Naive B cell (primary cell): ENCODE results near the gene NRCAM. TPM values are rescaled to one million over a fixed set of nuclear protein-coding genes. Genes with fewer than 3 reads are reported as not detected.
"Not testable (repeated sequence)": the region's sequence is repeated elsewhere in the genome, so short reads cannot be mapped to it uniquely, and the experiment has no call there.

Experiments
- ATAC-seq, 2 donors: fragments of 150-1000 bp; cut with Tn5 transposase; 2 replicates each; pipeline ENCODE4 v1.10.0; 2021; ENCODE audit warnings: low read depth in 2 of 2, mild to moderate bottlenecking in 2 of 2, moderate library complexity in 2 of 2
- DNase-seq: peaks from one replicate; pipeline ENCODE4 v3.0.0; 2022
- H3K27ac Mint-ChIP-seq, 6 donors: one replicate each; pipeline ENCODE4 v1.8.0; 2020 to 2022; ENCODE audit warnings: mild to moderate bottlenecking in 6 of 6, mixed read lengths in 6 of 6, moderate library complexity in 5 of 6, inconsistent platforms in 2 of 6
- H3K27me3 Mint-ChIP-seq, 3 donors: one replicate each; pipeline ENCODE4 v1.8.0; 2021 to 2022; ENCODE audit warnings: mixed read lengths in 3 of 3, mild to moderate bottlenecking in 1 of 3
- H3K36me3 Mint-ChIP-seq, 2 donors: one replicate each; pipeline ENCODE4 v1.8.0; 2020 to 2022; ENCODE audit warnings: mixed read lengths in 2 of 2, inconsistent platforms in 1 of 2, mild to moderate bottlenecking in 1 of 2
- H3K4me1 Mint-ChIP-seq, 3 donors: one replicate each; pipeline ENCODE4 v1.8.0; 2020 to 2022; ENCODE audit warnings: mixed read lengths in 3 of 3, inconsistent platforms in 1 of 3, mild to moderate bottlenecking in 1 of 3, moderate library complexity in 1 of 3
- H3K4me3 Mint-ChIP-seq, 8 donors: one replicate each; pipeline ENCODE4 v1.8.0; 2020 to 2022; ENCODE audit warnings: mild to moderate bottlenecking in 8 of 8, mixed read lengths in 8 of 8, moderate library complexity in 8 of 8, inconsistent platforms in 2 of 8
- H3K9me3 Mint-ChIP-seq, 7 donors: one replicate each; pipeline ENCODE4 v1.8.0; 2020 to 2022; ENCODE audit warnings: mixed read lengths in 7 of 7, mild to moderate bottlenecking in 5 of 7, inconsistent platforms in 2 of 7, moderate library complexity in 1 of 7
- polyA plus RNA-seq, 6 donors: library from polyadenylated mRNA; unstranded; fragments of 300-500 nt; fragmentation: Illumina TruSeq; gene quantifications; one replicate each; pipeline ENCODE4 v1.2.3, GENCODE V29; 2021; ENCODE audit warnings: low read depth in 6 of 6

Gene NRCAM
- polyA plus RNA-seq, 6 donors from 2014 or later, result 0.29 to 1.2 (median 0.47) TPM; not detected in 1

GRCh38 chr7:108367946-108368345 is 88.3 kb downstream of the NRCAM start:
- Mint-ChIP-seq H3K4me1 (peaks cover 0 to 2% (median 0%) of the 10 kb centered on the region in 3 donors), H3K27ac (no peak overlapping the region), H3K4me3 (no peak overlapping the region), H3K36me3 (no peaks in the 10 kb centered on the region), H3K27me3 (peaks cover 12 to 46% (median 23%) of the 10 kb centered on the region in 3 donors), H3K9me3 (peaks cover 0 to 16% (median 5%) of the 10 kb centered on the region in 7 donors)
- no peak for ATAC-seq
- no peak for DNase-seq

GRCh38 chr7:108367314-108367713 is 88.9 kb downstream of the NRCAM start:
- Mint-ChIP-seq H3K36me3 (no peaks in the 10 kb centered on the region), H3K4me1 (peaks cover 0 to 2% (median 0%) of the 10 kb centered on the region in 3 donors)

GRCh38 chr7:108363659-108364058 is 92.6 kb downstream of the NRCAM start:
- no peak for ATAC-seq
- Mint-ChIP-seq H3K4me1 (peaks cover 6 to 25% (median 13%) of the 10 kb centered on the region in 3 donors), H3K36me3 (no peaks in the 10 kb centered on the region), H3K27ac (no peak overlapping the region), H3K4me3 (no peak overlapping the region), H3K27me3 (peaks cover 0 to 23% (median 4%) of the 10 kb centered on the region in 3 donors), H3K9me3 (peaks cover 0 to 9% (median 0%) of the 10 kb centered on the region in 7 donors)
- DNase-seq, result no peak

More at GRCh38 chr7:108367314-108367713, 88.9 kb downstream of the NRCAM start:
- no peak for DNase-seq
- H3K27ac Mint-ChIP-seq, result no peak overlapping the region
- H3K27me3 Mint-ChIP-seq, result peaks cover 6 to 42% (median 21%) of the 10 kb centered on the region in 3 donors
- ATAC-seq, result no peak
- no peak overlapping the region for H3K4me3 Mint-ChIP-seq
- peaks cover 0 to 16% (median 5%) of the 10 kb centered on the region in 7 donors for H3K9me3 Mint-ChIP-seq

- Mint-ChIP-seq H3K27me3 (peaks cover 0 to 15% (median 8%) of the 10 kb centered on the region in 3 donors), H3K36me3 (no peaks in the 10 kb centered on the region), H3K4me1 (peaks cover 6 to 25% (median 13%) of the 10 kb centered on the region in 3 donors), H3K9me3 (peaks cover 0 to 9% (median 0%) of the 10 kb centered on the region in 7 donors), H3K27ac (peak overlapping the region in 3 of 6 donors; percentile 8 to 85 (median 20)), H3K4me3 (peak overlapping the region in 3 of 8 donors; percentile 52 to 82 (median 63))
- ATAC-seq (peak; percentile 46 to 62), DNase-seq (no peak)
These were observed 96.0 kb downstream of the NRCAM start for GRCh38 chr7:108360058-108360800.

- peaks cover 0 to 6% (median 0%) of the 10 kb centered on the region in 7 donors for H3K9me3 Mint-ChIP-seq
- peaks cover 6 to 25% (median 13%) of the 10 kb centered on the region in 3 donors for H3K4me1 Mint-ChIP-seq
- H3K4me3 Mint-ChIP-seq, result no peak overlapping the region
- H3K27me3 Mint-ChIP-seq, result peaks cover 4 to 19% (median 18%) of the 10 kb centered on the region in 3 donors
- H3K36me3 Mint-ChIP-seq, result no peaks in the 10 kb centered on the region
- no peak for ATAC-seq
- no peak overlapping the region for H3K27ac Mint-ChIP-seq
- DNase-seq, result no peak
These were observed 97.7 kb downstream of the NRCAM start for GRCh38 chr7:108358553-108358952.

- ATAC-seq (no peak), DNase-seq (no peak)
- Mint-ChIP-seq H3K4me1 (no peaks in the 10 kb centered on the region), H3K27ac (no peak overlapping the region), H3K4me3 (no peak overlapping the region), H3K27me3 (peaks cover 24 to 56% (median 30%) of the 10 kb centered on the region in 3 donors), H3K36me3 (no peaks in the 10 kb centered on the region), H3K9me3 (no peaks in the 10 kb centered on the region)
These were observed 104.5 kb downstream of the NRCAM start for GRCh38 chr7:108351729-108352131.

GRCh38 chr7:108348913-108349312 is 107.3 kb downstream of the NRCAM start:
- no peaks in the 10 kb centered on the region for H3K36me3 Mint-ChIP-seq
- H3K4me3 Mint-ChIP-seq, result no peak overlapping the region
- no peaks in the 10 kb centered on the region for H3K9me3 Mint-ChIP-seq
- H3K27ac Mint-ChIP-seq, result no peak overlapping the region
- H3K27me3 Mint-ChIP-seq, result peaks cover 16 to 41% (median 20%) of the 10 kb centered on the region in 3 donors
- DNase-seq, result no peak
- no peaks in the 10 kb centered on the region for H3K4me1 Mint-ChIP-seq
- no peak for ATAC-seq

- peaks cover 19 to 28% (median 20%) of the 10 kb centered on the region in 3 donors for H3K27me3 Mint-ChIP-seq
- H3K27ac Mint-ChIP-seq, result no peak overlapping the region
- no peaks in the 10 kb centered on the region for H3K4me1 Mint-ChIP-seq
- no peak for ATAC-seq
- peaks cover 0 to 2% (median 0%) of the 10 kb centered on the region in 7 donors for H3K9me3 Mint-ChIP-seq
- DNase-seq, result no peak
- no peaks in the 10 kb centered on the region for H3K36me3 Mint-ChIP-seq
- no peak overlapping the region for H3K4me3 Mint-ChIP-seq
These were observed 108.6 kb downstream of the NRCAM start for GRCh38 chr7:108347616-108348015.

- H3K4me3 Mint-ChIP-seq, result no peak overlapping the region
- H3K27ac Mint-ChIP-seq, result no peak overlapping the region
- DNase-seq (no peak), ATAC-seq (no peak)
- no peaks in the 10 kb centered on the region for H3K4me1 Mint-ChIP-seq
- H3K36me3 Mint-ChIP-seq, result no peaks in the 10 kb centered on the region
- peaks cover 15 to 28% (median 19%) of the 10 kb centered on the region in 3 donors for H3K27me3 Mint-ChIP-seq
- H3K9me3 Mint-ChIP-seq, result peaks cover 0 to 2% (median 0%) of the 10 kb centered on the region in 7 donors
These were observed 110.4 kb downstream of the NRCAM start for GRCh38 chr7:108345710-108346336.

- Mint-ChIP-seq H3K9me3 (peaks cover 0 to 2% (median 0%) of the 10 kb centered on the region in 7 donors), H3K4me1 (no peaks in the 10 kb centered on the region), H3K36me3 (no peaks in the 10 kb centered on the region), H3K27me3 (peaks cover 11 to 14% (median 12%) of the 10 kb centered on the region in 3 donors), H3K27ac (no peak overlapping the region), H3K4me3 (no peak overlapping the region)
- DNase-seq (no peak), ATAC-seq (no peak)
These were observed 115.3 kb downstream of the NRCAM start for GRCh38 chr7:108340856-108341411.

GRCh38 chr7:108340406-108340805 is 115.8 kb downstream of the NRCAM start:
- not testable (repeated sequence) for H3K4me1 Mint-ChIP-seq, H3K4me3 Mint-ChIP-seq, ATAC-seq, H3K27ac Mint-ChIP-seq, H3K36me3 Mint-ChIP-seq, H3K9me3 Mint-ChIP-seq, DNase-seq
- H3K27me3 Mint-ChIP-seq, result peaks cover 11 to 14% (median 12%) of the 10 kb centered on the region in 3 donors

GRCh38 chr7:108335269-108335918 is 120.8 kb downstream of the NRCAM start:
- Mint-ChIP-seq H3K27me3 (peaks cover 10 to 22% (median 11%) of the 10 kb centered on the region in 3 donors), H3K4me1 (no peaks in the 10 kb centered on the region), H3K4me3 (no peak overlapping the region), H3K36me3 (no peaks in the 10 kb centered on the region), H3K27ac (no peak overlapping the region), H3K9me3 (peaks cover 0 to 2% (median 0%) of the 10 kb centered on the region in 7 donors)
- ATAC-seq (no peak), DNase-seq (no peak)

GRCh38 chr7:108332937-108333336 is 123.3 kb downstream of the NRCAM start:
- H3K4me3 Mint-ChIP-seq, result no peak overlapping the region
- peaks cover 0 to 16% (median 5%) of the 10 kb centered on the region in 3 donors for H3K27me3 Mint-ChIP-seq
- peaks cover 0 to 7% (median 4%) of the 10 kb centered on the region in 3 donors for H3K4me1 Mint-ChIP-seq
- no peak for ATAC-seq
- H3K9me3 Mint-ChIP-seq, result no peaks in the 10 kb centered on the region
- no peak overlapping the region for H3K27ac Mint-ChIP-seq
- no peak for DNase-seq
- no peaks in the 10 kb centered on the region for H3K36me3 Mint-ChIP-seq
